ENCODE data around the gene C10orf120.

Gene C10orf120

GRCh38 chr10:122715576-122715975, 15.9 kb upstream of the C10orf120 start:
- TF ChIP-seq, protein P1, sequence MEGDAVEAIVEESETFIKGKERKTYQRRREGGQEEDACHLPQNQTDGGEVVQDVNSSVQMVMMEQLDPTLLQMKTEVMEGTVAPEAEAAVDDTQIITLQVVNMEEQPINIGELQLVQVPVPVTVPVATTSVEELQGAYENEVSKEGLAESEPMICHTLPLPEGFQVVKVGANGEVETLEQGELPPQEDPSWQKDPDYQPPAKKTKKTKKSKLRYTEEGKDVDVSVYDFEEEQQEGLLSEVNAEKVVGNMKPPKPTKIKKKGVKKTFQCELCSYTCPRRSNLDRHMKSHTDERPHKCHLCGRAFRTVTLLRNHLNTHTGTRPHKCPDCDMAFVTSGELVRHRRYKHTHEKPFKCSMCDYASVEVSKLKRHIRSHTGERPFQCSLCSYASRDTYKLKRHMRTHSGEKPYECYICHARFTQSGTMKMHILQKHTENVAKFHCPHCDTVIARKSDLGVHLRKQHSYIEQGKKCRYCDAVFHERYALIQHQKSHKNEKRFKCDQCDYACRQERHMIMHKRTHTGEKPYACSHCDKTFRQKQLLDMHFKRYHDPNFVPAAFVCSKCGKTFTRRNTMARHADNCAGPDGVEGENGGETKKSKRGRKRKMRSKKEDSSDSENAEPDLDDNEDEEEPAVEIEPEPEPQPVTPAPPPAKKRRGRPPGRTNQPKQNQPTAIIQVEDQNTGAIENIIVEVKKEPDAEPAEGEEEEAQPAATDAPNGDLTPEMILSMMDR (IDR thresholded peaks at IDR 0.05) = no peak

GRCh38 chr10:122713091-122713885, 13.6 kb upstream of the C10orf120 start:
- TF ChIP-seq, protein P1 (IDR thresholded peaks at IDR 0.05) = no peak

DNA sequence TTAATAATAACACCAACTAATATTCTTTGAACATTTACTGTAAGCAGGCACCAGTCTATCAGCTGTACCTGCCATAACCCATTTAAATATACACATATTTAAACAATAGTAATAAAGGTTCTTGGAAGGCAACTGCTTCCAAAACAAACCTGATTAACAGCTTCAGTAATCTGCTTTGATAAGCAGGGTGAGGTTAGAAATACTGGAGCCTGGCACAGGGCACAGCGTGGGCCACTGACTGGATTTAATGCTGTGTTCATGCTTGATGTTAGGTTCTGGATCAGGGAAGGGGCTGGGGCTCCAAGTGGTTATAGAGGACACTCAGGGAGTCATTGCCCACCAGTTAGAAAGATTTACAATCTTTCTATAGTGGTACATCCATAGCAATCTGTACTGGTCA, 10.9 kb upstream of the C10orf120 start:
- TF ChIP-seq, protein P1 (IDR thresholded peaks at IDR 0.05) = no peak

DNA sequence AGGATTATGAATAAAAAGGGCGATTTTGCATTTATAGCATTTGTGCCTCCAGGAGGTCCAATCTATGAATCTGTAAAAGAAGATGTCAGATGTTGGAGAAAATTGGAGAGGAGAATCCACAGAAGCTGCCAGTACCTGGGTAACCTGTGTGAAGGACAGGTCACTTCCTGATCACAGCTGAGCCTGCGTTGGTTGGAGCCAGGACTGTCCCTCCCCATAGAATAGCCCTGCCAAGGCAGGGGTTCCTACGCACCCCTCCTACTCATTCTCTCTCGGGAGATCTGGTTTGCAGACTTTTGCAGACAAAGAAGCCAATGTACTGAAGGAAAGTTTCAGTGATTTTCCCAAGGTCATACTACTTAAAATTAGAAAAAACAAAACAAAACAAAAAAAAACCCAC, 10.3 kb upstream of the C10orf120 start:
- TF ChIP-seq, protein P1 (IDR thresholded peaks at IDR 0.05) = no peak

GRCh38 chr10:122707535-122707934, 7.9 kb upstream of the C10orf120 start:
- TF ChIP-seq, protein P1 (IDR thresholded peaks at IDR 0.05) = no peak

DNA sequence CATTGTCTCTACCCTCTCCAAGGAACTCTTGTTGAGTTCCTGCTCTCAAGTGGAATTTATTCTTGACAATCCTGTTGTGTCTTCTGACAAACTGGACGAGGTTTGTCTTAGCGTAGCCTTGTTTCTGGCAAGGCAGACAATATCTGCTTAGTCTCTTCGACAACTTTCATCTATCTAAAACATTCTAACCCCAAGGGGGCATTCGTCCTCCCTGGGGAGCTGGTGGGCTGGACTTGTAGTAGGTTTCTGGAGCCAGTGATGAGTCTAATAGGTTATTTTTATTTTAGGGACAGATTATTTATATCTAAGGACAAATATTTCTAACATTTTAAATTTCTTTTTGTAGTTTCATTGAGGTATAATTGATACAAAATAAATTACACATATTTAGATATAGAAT, 7.3 kb upstream of the C10orf120 start:
- TF ChIP-seq, protein P1 (IDR thresholded peaks at IDR 0.05) = no peak

DNA sequence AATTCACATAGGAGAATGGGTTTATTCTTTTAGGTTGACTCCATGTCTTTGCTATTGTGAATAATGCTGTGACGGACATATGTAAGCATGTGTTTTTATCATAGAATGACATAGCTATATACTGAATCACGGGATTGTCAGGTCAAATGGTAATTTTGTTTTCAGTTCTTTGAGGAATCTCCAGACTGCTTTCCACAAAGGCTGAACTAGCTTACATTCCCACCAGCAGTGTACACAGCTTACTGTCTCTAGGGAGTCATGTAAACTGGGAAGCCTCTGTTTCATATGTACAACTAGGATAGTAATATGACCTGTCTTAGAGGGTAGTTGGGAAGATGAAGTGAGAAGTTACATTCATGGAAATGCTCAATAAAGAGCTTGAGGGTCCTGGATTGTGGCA, 6.8 kb upstream of the C10orf120 start:
- TF ChIP-seq, protein P1 (IDR thresholded peaks at IDR 0.05) = no peak

Measured in LNCAP (cell line).